Progenitor cell of endocrine pancreas (in vitro differentiated cells): ENCODE data around the gene BMP7. TPM values are rescaled to one million over a fixed set of nuclear protein-coding genes. Genes with fewer than 3 reads are reported as not detected.

ENCODE experiments used
- DNase-seq: peaks from one replicate; pipeline ENCODE4 v3.0.0; 2021; ENCODE audit warnings: low spot score; ENCODE audit not compliant: unreplicated experiment
- H3K27ac Mint-ChIP-seq: 2 replicates; pipeline ENCODE4 v1.8.0; 2021; ENCODE audit warnings: mild to moderate bottlenecking, moderate library complexity, mixed read lengths
- H3K27me3 Mint-ChIP-seq: 2 replicates; pipeline ENCODE4 v1.8.0; 2021; ENCODE audit warnings: mixed read lengths
- H3K36me3 Mint-ChIP-seq: 2 replicates; pipeline ENCODE4 v1.8.0; 2022; ENCODE audit warnings: mixed read lengths; ENCODE audit not compliant: insufficient read depth
- H3K4me1 Mint-ChIP-seq: 2 replicates; pipeline ENCODE4 v1.8.0; 2021; ENCODE audit warnings: low read depth, mixed read lengths
- H3K4me3 Mint-ChIP-seq: 2 replicates; pipeline ENCODE4 v1.8.0; 2021; ENCODE audit warnings: low read depth, mild to moderate bottlenecking, moderate library complexity, mixed read lengths
- H3K9me3 Mint-ChIP-seq: 2 replicates; pipeline ENCODE4 v1.8.0; 2021; ENCODE audit warnings: low read depth, mixed read lengths
- CTCF ChIP-seq: fragments of 200-600 bp; sonication (generic); IDR thresholded peaks from one replicate; pipeline ENCODE4 v1.5.0; 2021; ENCODE audit warnings: antibody characterized with exemption, mild to moderate bottlenecking; ENCODE audit not compliant: unreplicated experiment
- total RNA-seq: library from RNA; stranded (reverse); gene quantifications from 2 replicates; pipeline ENCODE4 v1.2.1, GENCODE V29; 2021

BMP7 gene
- total RNA-seq, 1 donor from 2014 or later: 35.4 TPM

- no peak for DNase-seq
- Mint-ChIP-seq H3K9me3 (no peaks in the 10 kb centered on the region), H3K27me3 (peaks cover 12% of the 10 kb centered on the region), H3K4me3 (no peak overlapping the region), H3K27ac (no peak overlapping the region), H3K4me1 (no peaks in the 10 kb centered on the region), H3K36me3 (no peaks in the 10 kb centered on the region)
- no peak for TF ChIP-seq CTCF
Observed at GRCh38 chr20:57312138-57312537, 45.7 kb upstream of the BMP7 start.

- peaks cover 12% of the 10 kb centered on the region for H3K27me3 Mint-ChIP-seq
- no peaks in the 10 kb centered on the region for H3K9me3 Mint-ChIP-seq
- no peaks in the 10 kb centered on the region for H3K36me3 Mint-ChIP-seq
- TF ChIP-seq CTCF: no peak
- no peak overlapping the region for H3K27ac Mint-ChIP-seq
- H3K4me1 Mint-ChIP-seq: peaks cover under 1% of the 10 kb centered on the region
- H3K4me3 Mint-ChIP-seq: no peak overlapping the region
- DNase-seq: no peak
Observed at GRCh38 chr20:57310821-57311514, 44.5 kb upstream of the BMP7 start.

- Mint-ChIP-seq H3K27ac (no peak overlapping the region), H3K4me1 (peaks cover 3% of the 10 kb centered on the region), H3K4me3 (no peak overlapping the region), H3K9me3 (no peaks in the 10 kb centered on the region), H3K27me3 (peaks cover 11% of the 10 kb centered on the region), H3K36me3 (no peaks in the 10 kb centered on the region)
- no peak for DNase-seq
- no peak for TF ChIP-seq CTCF
Observed at GRCh38 chr20:57309544-57310115, 43.2 kb upstream of the BMP7 start.

GRCh38 chr20:57308451-57309271 is 42.2 kb upstream of the BMP7 start:
- Mint-ChIP-seq H3K27ac (no peak overlapping the region), H3K27me3 (peaks cover 8% of the 10 kb centered on the region), H3K4me3 (no peak overlapping the region), H3K4me1 (peaks cover 3% of the 10 kb centered on the region), H3K36me3 (no peaks in the 10 kb centered on the region), H3K9me3 (no peaks in the 10 kb centered on the region)
- no peak for DNase-seq
- TF ChIP-seq CTCF: no peak

- peaks cover 13% of the 10 kb centered on the region for H3K27me3 Mint-ChIP-seq
- no peak overlapping the region for H3K27ac Mint-ChIP-seq
- H3K4me1 Mint-ChIP-seq: peaks cover 3% of the 10 kb centered on the region
- no peaks in the 10 kb centered on the region for H3K36me3 Mint-ChIP-seq
- no peak for DNase-seq
- no peak overlapping the region for H3K4me3 Mint-ChIP-seq
- no peak for TF ChIP-seq CTCF
- no peaks in the 10 kb centered on the region for H3K9me3 Mint-ChIP-seq
Observed at GRCh38 chr20:57306747-57307146, 40.3 kb upstream of the BMP7 start.
